NCI-H345 (cell line): ENCODE measurements around the gene ACTN2.

ENCODE experiments used
- DNase-seq: peaks from one replicate; lab custom pipeline; 2025; lab: John Stamatoyannopoulos, UW

The ACTN2 gene

GRCh38 chr1:236742421-236743160, 56.3 kb downstream of the ACTN2 start:
- DNase-seq: no peak

GRCh38 chr1:236744533-236744932, 58.2 kb downstream of the ACTN2 start:
- no peak for DNase-seq

GRCh38 chr1:236746785-236747184, 60.5 kb downstream of the ACTN2 start:
- DNase-seq: no peak

GRCh38 chr1:236747311-236747985, 61.1 kb downstream of the ACTN2 start:
- DNase-seq: no peak

- DNase-seq: no peak
Measured at GRCh38 chr1:236748268-236748870, 62.1 kb downstream of the ACTN2 start.

- DNase-seq: no peak
Measured at GRCh38 chr1:236750928-236751327, 64.6 kb downstream of the ACTN2 start.

- no peak for DNase-seq
Measured at GRCh38 chr1:236751385-236751784, 65.1 kb downstream of the ACTN2 start.

- no peak for DNase-seq
Measured at GRCh38 chr1:236751935-236752334, 65.6 kb downstream of the ACTN2 start.

GRCh38 chr1:236753516-236753915, 67.2 kb downstream of the ACTN2 start:
- DNase-seq: no peak

- DNase-seq: no peak
Measured at GRCh38 chr1:236753964-236754363, 67.7 kb downstream of the ACTN2 start.

- DNase-seq: no peak
Measured at GRCh38 chr1:236754525-236755210, 68.4 kb downstream of the ACTN2 start.

- DNase-seq: no peak
Measured at GRCh38 chr1:236757640-236758039, 71.3 kb downstream of the ACTN2 start.

GRCh38 chr1:236759252-236759859, 73.1 kb downstream of the ACTN2 start:
- peak; percentile 13 for DNase-seq

GRCh38 chr1:236760480-236760879, 74.2 kb downstream of the ACTN2 start:
- DNase-seq: no peak

GRCh38 chr1:236760986-236761385, 74.7 kb downstream of the ACTN2 start:
- no peak for DNase-seq

GRCh38 chr1:236761397-236762132, 75.3 kb downstream of the ACTN2 start:
- DNase-seq: no peak

- no peak for DNase-seq
Measured at GRCh38 chr1:236762410-236762809, 76.1 kb downstream of the ACTN2 start.

- DNase-seq: no peak
Measured at GRCh38 chr1:236765831-236766230, 79.5 kb downstream of the ACTN2 start.

GRCh38 chr1:236766506-236766905, 80.2 kb downstream of the ACTN2 start:
- DNase-seq: no peak

- no peak for DNase-seq
Measured at GRCh38 chr1:236767276-236767675, 81.0 kb downstream of the ACTN2 start.

- no peak for DNase-seq
Measured at GRCh38 chr1:236768601-236769000, 82.3 kb downstream of the ACTN2 start.

- DNase-seq: no peak
Measured at GRCh38 chr1:236773919-236774318, 87.6 kb downstream of the ACTN2 start.
